HG03196 (cell line): ENCODE measurements around the gene GNG5.
"Not testable (repeated sequence)": the region's sequence is repeated elsewhere in the genome, so short reads cannot be mapped to it uniquely, and the experiment has no call there.

ENCODE experiments used
- ATAC-seq: cut with Tn5 transposase; IDR thresholded peaks from one replicate; pipeline ENCODE4 v1.9.1; 2021; ENCODE audit not compliant: unreplicated experiment

GNG5 gene

GRCh38 chr1:84489766-84490165 lies 16.6 kb downstream of the GNG5 start:
- ATAC-seq, result no peak

- ATAC-seq, result no peak
Observed at GRCh38 chr1:84488107-84488506, 18.3 kb downstream of the GNG5 start.

DNA sequence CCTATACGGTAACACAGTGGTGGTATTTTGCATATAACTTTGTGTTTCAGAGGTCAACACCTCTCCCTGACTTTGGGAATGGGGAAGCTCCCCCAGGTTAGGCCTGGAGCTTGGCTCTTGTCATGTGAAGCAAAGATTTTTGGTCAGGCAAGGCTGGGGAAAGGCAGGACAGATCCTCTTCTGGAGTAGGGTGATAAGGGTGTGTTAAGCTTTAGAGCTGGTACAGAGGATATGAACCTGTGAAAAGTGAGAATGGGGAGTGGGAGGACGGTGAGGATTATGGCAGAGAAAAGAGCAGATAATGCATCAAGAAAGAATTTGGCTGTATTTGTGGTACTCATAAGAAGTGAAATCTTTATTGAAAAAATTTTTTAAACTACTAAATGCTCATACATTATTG lies 25.1 kb downstream of the GNG5 start:
- ATAC-seq, result no peak

- no peak for ATAC-seq
Observed at GRCh38 chr1:84480650-84481049, 25.7 kb downstream of the GNG5 start.

- ATAC-seq, result peak; percentile 24
Observed at GRCh38 chr1:84479998-84480397, 26.4 kb downstream of the GNG5 start.

DNA sequence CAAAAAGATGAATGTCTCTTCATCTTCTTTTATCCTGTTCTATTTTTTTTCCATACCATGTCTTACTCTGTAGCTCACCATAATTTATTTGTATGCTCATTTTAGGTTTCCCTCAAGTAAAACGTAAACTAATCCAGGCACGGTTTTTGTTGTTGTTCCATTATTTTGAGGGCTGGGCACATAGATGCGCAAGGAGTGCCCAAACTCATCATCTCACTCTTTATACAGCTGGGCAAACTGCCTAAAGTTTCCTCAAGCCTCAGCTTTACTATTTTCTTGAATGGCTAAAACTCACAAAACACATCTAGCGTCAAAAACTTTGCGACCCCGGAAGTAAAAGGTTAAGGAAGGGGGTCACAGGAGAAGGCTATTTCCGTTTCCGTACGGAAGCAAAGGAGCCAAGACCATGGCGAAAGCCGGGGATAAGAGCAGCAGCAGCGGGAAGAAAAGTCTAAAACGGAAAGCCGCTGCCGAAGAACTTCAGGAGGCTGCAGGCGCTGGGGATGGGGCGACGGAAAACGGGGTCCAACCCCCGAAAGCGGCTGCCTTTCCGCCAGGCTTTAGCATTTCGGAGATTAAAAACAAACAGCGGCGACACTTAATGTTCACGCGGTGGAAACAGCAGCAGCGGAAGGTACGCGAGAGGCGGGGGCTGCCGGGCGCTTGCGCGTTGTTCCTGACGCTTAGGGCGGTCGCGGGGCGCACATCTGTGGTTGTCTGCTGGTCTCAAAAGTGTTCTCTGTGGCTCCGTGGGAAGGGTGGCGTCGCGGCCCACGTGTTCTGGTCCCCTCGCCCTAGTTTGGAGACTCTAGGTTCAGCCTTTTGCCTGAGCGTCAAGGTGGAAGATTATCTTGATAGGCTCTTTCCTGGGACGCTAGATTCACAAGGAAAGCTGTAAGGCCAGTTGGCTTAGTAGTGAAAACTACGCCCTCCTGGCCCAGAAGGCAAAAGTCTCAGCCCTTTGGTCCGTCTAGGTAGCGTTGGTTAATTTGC lies 27.2 kb downstream of the GNG5 start, which contains the start of gene RPF1:
Gene RPF1 (plus strand): TSS at position 391 of the 993 bp plus-strand sequence. CDS start 16 bp downstream, at position 407.
- ATAC-seq, result peak; percentile 97

DNA sequence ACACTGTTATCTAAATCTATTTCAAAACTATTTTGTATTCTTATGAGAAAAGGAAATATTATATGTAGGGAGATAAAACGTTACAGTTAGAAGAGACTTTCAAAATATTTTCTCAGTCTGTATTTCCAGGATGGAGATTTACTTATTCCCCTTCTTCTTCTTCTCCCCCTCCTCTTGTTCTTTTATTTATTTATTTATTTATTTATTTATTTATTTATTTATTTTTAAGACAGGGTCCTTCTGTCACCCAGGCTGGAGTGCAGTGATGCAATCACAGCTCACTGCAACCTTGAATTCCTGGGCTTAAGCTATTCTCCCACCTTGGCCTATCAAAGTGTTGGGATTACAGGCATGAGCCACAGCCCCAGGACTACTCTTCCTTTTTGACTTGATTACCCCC lies 30.2 kb downstream of the GNG5 start:
- no peak for ATAC-seq

DNA sequence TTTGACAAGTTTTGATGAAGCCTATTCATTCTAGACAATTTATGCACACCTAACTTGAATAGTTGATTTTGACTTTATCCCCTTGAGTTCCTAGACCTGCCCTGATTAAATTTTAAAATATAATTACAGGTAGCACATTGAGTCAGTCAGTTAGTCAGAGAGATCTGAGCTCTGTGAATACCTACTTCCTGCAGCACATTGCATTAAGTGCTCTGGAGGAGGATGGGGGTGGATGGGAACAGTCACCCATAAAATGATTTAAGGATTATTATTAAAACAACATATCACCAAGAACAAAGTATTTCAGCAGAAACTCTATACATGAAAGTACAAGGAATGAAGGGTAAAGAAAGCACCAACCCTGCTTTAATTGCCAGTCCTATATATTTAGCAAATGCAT lies 39.1 kb downstream of the GNG5 start:
- ATAC-seq, result no peak

GRCh38 chr1:84462118-84462517 lies 44.3 kb downstream of the GNG5 start:
- ATAC-seq, result no peak

GRCh38 chr1:84452436-84452835 lies 53.9 kb downstream of the GNG5 start:
- ATAC-seq, result no peak

DNA sequence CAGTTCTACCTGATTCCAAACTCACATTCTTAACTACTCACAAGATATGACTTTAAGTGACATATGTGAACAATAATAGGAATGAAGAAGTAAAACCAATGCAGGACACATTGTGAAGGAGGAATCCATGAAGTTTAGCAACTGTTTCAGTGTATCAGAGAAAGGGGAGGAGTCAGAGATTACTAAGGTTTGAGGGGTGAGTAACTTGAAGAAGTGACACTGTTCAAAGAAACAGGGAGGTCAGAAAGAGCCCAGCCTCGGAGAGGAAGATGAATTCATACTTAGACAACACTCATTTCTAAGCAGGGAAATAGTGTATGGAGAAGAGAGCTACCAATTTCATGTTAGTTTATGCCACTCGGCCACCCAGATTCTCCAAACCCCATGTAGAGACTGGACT lies 55.5 kb downstream of the GNG5 start:
- no peak for ATAC-seq

DNA sequence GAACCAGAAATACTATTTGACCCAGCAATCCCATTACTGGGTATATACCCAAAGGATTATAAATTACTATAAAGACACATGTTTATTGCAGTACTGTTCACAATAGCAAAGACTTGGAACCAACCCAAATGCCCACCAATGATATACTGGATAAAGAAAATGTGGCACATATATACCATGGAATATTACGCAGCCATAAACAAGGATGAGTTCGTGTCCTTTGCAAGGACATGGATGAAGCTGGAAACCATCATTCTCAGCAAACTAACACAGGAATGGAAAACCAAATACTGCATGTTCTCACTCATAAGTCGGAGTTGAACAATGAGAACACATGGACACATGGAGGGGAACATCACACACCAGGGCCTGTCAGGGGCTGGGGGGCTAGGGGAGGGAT lies 57.7 kb downstream of the GNG5 start:
- ATAC-seq, result not testable (repeated sequence)
